Measurements from ENCODE around the gene TOMM5.

GRCh38 chr9:37575921-37576721 lies 16.3 kb downstream of the TOMM5 start, which contains the start of gene FBXO10:
- TF ChIP-seq ZMYM2 (CRISPR knock-in tag; IDR thresholded peaks at IDR 0.05) (no peak), MAX (IDR thresholded peaks at IDR 0.05) (peak; percentile 70), ZNF549 (CRISPR knock-in tag; IDR thresholded peaks at IDR 0.05) (no peak), HIVEP1 (CRISPR knock-in tag; IDR thresholded peaks at IDR 0.05) (0 out of 2 replicates have a peak, but pooled peaks have one; percentile 37), SMARCC2 (IDR thresholded peaks at IDR 0.05) (no peak), JARID2 (CRISPR knock-in tag; IDR thresholded peaks at IDR 0.05; ENCODE audit: insufficient replicate concordance) (no peak), ZFYVE20 (CRISPR knock-in tag; IDR thresholded peaks at IDR 0.05; ENCODE audit: borderline replicate concordance, low read depth) (no peak), POLR2AphosphoS5 (IDR thresholded peaks at IDR 0.05; ENCODE audit: low read depth, low read length) (0 out of 2 replicates have a peak, but pooled peaks have one; percentile 25)
- TF ChIP-seq, protein P1, sequence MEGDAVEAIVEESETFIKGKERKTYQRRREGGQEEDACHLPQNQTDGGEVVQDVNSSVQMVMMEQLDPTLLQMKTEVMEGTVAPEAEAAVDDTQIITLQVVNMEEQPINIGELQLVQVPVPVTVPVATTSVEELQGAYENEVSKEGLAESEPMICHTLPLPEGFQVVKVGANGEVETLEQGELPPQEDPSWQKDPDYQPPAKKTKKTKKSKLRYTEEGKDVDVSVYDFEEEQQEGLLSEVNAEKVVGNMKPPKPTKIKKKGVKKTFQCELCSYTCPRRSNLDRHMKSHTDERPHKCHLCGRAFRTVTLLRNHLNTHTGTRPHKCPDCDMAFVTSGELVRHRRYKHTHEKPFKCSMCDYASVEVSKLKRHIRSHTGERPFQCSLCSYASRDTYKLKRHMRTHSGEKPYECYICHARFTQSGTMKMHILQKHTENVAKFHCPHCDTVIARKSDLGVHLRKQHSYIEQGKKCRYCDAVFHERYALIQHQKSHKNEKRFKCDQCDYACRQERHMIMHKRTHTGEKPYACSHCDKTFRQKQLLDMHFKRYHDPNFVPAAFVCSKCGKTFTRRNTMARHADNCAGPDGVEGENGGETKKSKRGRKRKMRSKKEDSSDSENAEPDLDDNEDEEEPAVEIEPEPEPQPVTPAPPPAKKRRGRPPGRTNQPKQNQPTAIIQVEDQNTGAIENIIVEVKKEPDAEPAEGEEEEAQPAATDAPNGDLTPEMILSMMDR (CRISPR knock-in tag; IDR thresholded peaks at IDR 0.05) = no peak
- TF ChIP-seq, protein P2, sequence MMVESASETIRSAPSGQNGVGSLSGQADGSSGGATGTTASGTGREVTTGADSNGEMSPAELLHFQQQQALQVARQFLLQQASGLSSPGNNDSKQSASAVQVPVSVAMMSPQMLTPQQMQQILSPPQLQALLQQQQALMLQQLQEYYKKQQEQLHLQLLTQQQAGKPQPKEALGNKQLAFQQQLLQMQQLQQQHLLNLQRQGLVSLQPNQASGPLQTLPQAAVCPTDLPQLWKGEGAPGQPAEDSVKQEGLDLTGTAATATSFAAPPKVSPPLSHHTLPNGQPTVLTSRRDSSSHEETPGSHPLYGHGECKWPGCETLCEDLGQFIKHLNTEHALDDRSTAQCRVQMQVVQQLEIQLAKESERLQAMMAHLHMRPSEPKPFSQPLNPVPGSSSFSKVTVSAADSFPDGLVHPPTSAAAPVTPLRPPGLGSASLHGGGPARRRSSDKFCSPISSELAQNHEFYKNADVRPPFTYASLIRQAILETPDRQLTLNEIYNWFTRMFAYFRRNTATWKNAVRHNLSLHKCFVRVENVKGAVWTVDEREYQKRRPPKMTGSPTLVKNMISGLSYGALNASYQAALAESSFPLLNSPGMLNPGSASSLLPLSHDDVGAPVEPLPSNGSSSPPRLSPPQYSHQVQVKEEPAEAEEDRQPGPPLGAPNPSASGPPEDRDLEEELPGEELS (CRISPR knock-in tag; IDR thresholded peaks at IDR 0.05) = no peak

Data from HepG2 (cell line).